HEK293T (cell line): ENCODE measurements around the gene RABAC1.

Source experiments
- ARNT ChIP-seq: fragments of 450-650 bp; IDR thresholded peaks from 2 replicates; pipeline ENCODE4 v1.6.1; 2017; ENCODE audit warnings: mild to moderate bottlenecking
- BHLHE40 ChIP-seq: fragments of 450-650 bp; IDR thresholded peaks from 2 replicates; pipeline ENCODE4 v1.6.1; 2016; ENCODE audit warnings: mild to moderate bottlenecking, moderate library complexity, borderline replicate concordance
- ELF4 ChIP-seq: fragments of 450-650 bp; IDR thresholded peaks from 2 replicates; pipeline ENCODE4 v1.6.1; 2017; ENCODE audit warnings: antibody characterized with exemption
- FOXA1 ChIP-seq: fragments of 450-650 bp; IDR thresholded peaks from 2 replicates; pipeline ENCODE4 v1.6.1; 2016; ENCODE audit warnings: mild to moderate bottlenecking
- FOXK2 ChIP-seq: fragments of 450-650 bp; IDR thresholded peaks from 2 replicates; pipeline ENCODE4 v1.6.1; 2016; ENCODE audit warnings: mild to moderate bottlenecking
- FOXM1 ChIP-seq: fragments of 450-650 bp; IDR thresholded peaks from 2 replicates; pipeline ENCODE4 v1.6.1; 2017; ENCODE audit warnings: mild to moderate bottlenecking, borderline replicate concordance
- HDGF ChIP-seq: fragments of 450-650 bp; IDR thresholded peaks from 2 replicates; pipeline ENCODE4 v1.6.1; 2017; ENCODE audit warnings: antibody characterized with exemption, borderline replicate concordance
- L3MBTL2 ChIP-seq: fragments of 450-650 bp; conservative IDR thresholded peaks from 2 replicates; pipeline ENCODE4 v1.6.1; 2016; ENCODE audit warnings: mild to moderate bottlenecking
- LEF1 ChIP-seq: fragments of 450-650 bp; IDR thresholded peaks from 2 replicates; pipeline ENCODE4 v1.6.1; 2017; ENCODE audit warnings: mild to moderate bottlenecking, borderline replicate concordance
- NFRKB ChIP-seq: fragments of 450-650 bp; IDR thresholded peaks from 2 replicates; pipeline ENCODE4 v1.6.1; 2016; ENCODE audit warnings: mild to moderate bottlenecking, moderate library complexity
- PKNOX1 ChIP-seq: fragments of 450-650 bp; IDR thresholded peaks from 2 replicates; pipeline ENCODE4 v1.6.1; 2016
- SP1 ChIP-seq: fragments of 450-650 bp; IDR thresholded peaks from 2 replicates; pipeline ENCODE4 v1.6.1; 2017
- TARDBP ChIP-seq: fragments of 450-650 bp; IDR thresholded peaks from 2 replicates; pipeline ENCODE4 v1.6.1; 2016
- ZNF384 ChIP-seq: fragments of 450-650 bp; IDR thresholded peaks from 2 replicates; pipeline ENCODE4 v1.6.1; 2016

GRCh38 chr19:41984961-41985360, 25.8 kb upstream of the RABAC1 start:
- TF ChIP-seq FOXM1 (no peak), ELF4 (no peak), LEF1 (no peak), L3MBTL2 (no peak), FOXA1 (no peak), SP1 (no peak), BHLHE40 (no peak), HDGF (no peak), FOXK2 (no peak), PKNOX1 (no peak), ZNF384 (no peak), ARNT (no peak), NFRKB (no peak), TARDBP (no peak)
